ENCODE data around the gene SERPINB6. TPM values are rescaled to one million over a fixed set of nuclear protein-coding genes. Genes with fewer than 3 reads are reported as not detected.

The SERPINB6 gene
- total RNA-seq: 10 to 100 TPM; 51.0 to 52.8 TPM

- Mint-ChIP-seq H3K36me3 (ENCODE audit: low read depth) (peaks cover 9% of the 10 kb centered on the region), H3K9me3 (ENCODE audit: insufficient read depth) (no peaks in the 10 kb centered on the region), H3K27ac (peak within 1 kb of the TSS; percentile 84), H3K4me3 (peak within 1 kb of the TSS; percentile 86), H3K4me1 (ENCODE audit: low read depth) (peaks cover 36% of the 10 kb centered on the region), H3K27me3 (ENCODE audit: low read depth) (peaks cover 2% of the 10 kb centered on the region)
- peak; percentile 51 for DNase-seq
- ChIA-PET POLR2A (interaction anchor here (0.6 to 1.5 kb wide), 9 partner anchors 13 to 130 kb away, joined by 3 to 13 read pairs (median 4); partner anchors contain the start of gene SERPINB1), CTCF (interaction anchor here (0.9 to 1.6 kb wide), 6 partner anchors 15 to 180 kb away, joined by 4 to 9 read pairs (median 5); no protein-coding TSS in a partner anchor)
- ATAC-seq: peak; percentile 76
Measured at GRCh38 chr6:2971420-2972218, at the start of gene SERPINB6. Gene SERPINB6 (minus strand): TSS chr6:2971567. CDS start chr6:2959332, 12,235 bp downstream.

DNA sequence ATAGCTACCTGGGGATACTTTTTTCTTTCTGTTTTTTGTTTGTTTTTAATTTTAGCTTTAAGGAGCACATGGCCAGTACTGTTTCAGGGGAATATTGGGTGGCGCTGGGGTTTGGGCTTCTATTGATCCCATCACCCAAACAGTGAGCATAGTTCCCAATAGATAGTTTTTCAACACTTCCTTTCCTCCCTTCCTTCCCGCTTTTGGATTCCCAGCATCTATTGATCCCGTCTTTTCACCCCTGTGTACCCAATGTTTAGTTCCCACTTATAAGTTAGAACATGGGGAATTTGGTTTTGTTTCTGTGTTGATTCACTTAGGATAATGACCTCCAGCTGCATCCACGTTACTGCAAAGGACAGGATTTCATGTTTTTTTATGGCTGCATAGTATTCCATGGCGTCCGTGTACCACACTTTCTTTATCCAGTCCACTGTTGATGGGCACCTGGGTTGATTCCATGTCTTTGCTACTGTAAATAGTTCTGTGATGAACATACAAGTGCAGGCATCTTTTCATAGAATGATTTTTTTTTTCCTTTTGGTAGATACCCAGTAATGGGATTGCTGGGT is 48.5 kb upstream of the SERPINB6 start:
- H3K4me1 Mint-ChIP-seq (ENCODE audit: low read depth): peaks cover 27% of the 10 kb centered on the region

GRCh38 chr6:3019065-3019464 is 47.7 kb upstream of the SERPINB6 start:
- no peak overlapping the region for H3K27ac Mint-ChIP-seq
- ChIA-PET POLR2A (interaction anchor here (0.6 to 1.0 kb wide), 2 partner anchors 20 to 160 kb away, joined by 3 read pairs; partner anchors contain the start of gene NQO2), CTCF (interaction anchor here (0.7 to 2.1 kb wide), 5 partner anchors 9 to 256 kb away, joined by 3 to 13 read pairs (median 3); no protein-coding TSS in a partner anchor)
- no peaks in the 10 kb centered on the region for H3K9me3 Mint-ChIP-seq (ENCODE audit: insufficient read depth)
- ATAC-seq (no peak), DNase-seq (no peak)
- peaks cover 19% of the 10 kb centered on the region for H3K4me1 Mint-ChIP-seq (ENCODE audit: low read depth)
- H3K27me3 Mint-ChIP-seq (ENCODE audit: low read depth): no peaks in the 10 kb centered on the region
- no peak overlapping the region for H3K4me3 Mint-ChIP-seq
- peaks cover 50% of the 10 kb centered on the region for H3K36me3 Mint-ChIP-seq (ENCODE audit: low read depth)

More for the DNA sequence above, 48.5 kb upstream of the SERPINB6 start:
- POLR2A ChIA-PET: interaction anchor here (0.7 to 1.0 kb wide), 2 partner anchors 20 to 30 kb away, joined by 3 read pairs; partner anchors contain the start of gene NQO2
- Mint-ChIP-seq H3K9me3 (ENCODE audit: insufficient read depth) (no peaks in the 10 kb centered on the region), H3K4me3 (no peak overlapping the region), H3K36me3 (ENCODE audit: low read depth) (peaks cover 48% of the 10 kb centered on the region), H3K27ac (no peak overlapping the region), H3K27me3 (ENCODE audit: low read depth) (no peaks in the 10 kb centered on the region)
- no peak for ATAC-seq
- DNase-seq: no peak
- CTCF ChIA-PET: interaction anchor here (0.6 to 2.1 kb wide), 5 partner anchors 10 to 257 kb away, joined by 3 to 13 read pairs (median 3); no protein-coding TSS in a partner anchor

GRCh38 chr6:3017304-3017703 is 45.9 kb upstream of the SERPINB6 start:
- Mint-ChIP-seq H3K4me1 (ENCODE audit: low read depth) (peaks cover 11% of the 10 kb centered on the region), H3K9me3 (ENCODE audit: insufficient read depth) (peaks cover 3% of the 10 kb centered on the region), H3K4me3 (no peak overlapping the region), H3K27me3 (ENCODE audit: low read depth) (no peaks in the 10 kb centered on the region), H3K27ac (no peak overlapping the region), H3K36me3 (ENCODE audit: low read depth) (peaks cover 52% of the 10 kb centered on the region)
- ChIA-PET POLR2A (no interaction called here), CTCF (interaction anchor here (1.0 kb wide), 1 partner anchor 46 kb away, joined by 3 read pairs; no protein-coding TSS in a partner anchor)
- no peak for ATAC-seq
- no peak for DNase-seq

GRCh38 chr6:3016473-3017280 is 45.3 kb upstream of the SERPINB6 start:
- Mint-ChIP-seq H3K27me3 (ENCODE audit: low read depth) (no peaks in the 10 kb centered on the region), H3K27ac (no peak overlapping the region), H3K36me3 (ENCODE audit: low read depth) (peaks cover 57% of the 10 kb centered on the region), H3K4me3 (no peak overlapping the region), H3K9me3 (ENCODE audit: insufficient read depth) (peaks cover 9% of the 10 kb centered on the region), H3K4me1 (ENCODE audit: low read depth) (peaks cover 11% of the 10 kb centered on the region)
- no peak for DNase-seq
- ChIA-PET CTCF (interaction anchor here (1.0 kb wide), 1 partner anchor 47 kb away, joined by 3 read pairs; no protein-coding TSS in a partner anchor), POLR2A (interaction anchor here (2.9 kb wide), 1 partner anchor 10 kb away, joined by 8 read pairs; no protein-coding TSS in a partner anchor)
- no peak for ATAC-seq

DNA sequence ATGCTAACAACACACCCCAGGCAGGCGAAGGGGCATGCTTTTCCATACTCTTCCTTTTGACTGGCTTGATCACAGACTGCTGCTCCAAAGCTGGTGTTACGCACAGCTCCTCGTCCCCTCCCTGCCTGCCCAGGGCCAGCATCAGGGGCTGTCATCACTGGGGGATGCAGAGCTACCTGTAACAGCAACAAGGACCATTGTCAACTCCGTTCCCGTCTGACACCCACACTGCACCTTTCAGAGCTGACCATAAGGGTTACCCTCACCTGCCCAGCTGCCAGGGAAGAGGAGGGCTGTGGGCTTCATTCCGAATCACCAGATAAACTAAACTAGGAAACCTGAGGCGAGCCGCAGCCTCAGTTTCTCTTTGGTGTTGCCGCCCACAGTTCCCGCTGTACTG is 43.8 kb upstream of the SERPINB6 start:
- no peak overlapping the region for H3K27ac Mint-ChIP-seq
- H3K4me3 Mint-ChIP-seq: no peak overlapping the region
- no peaks in the 10 kb centered on the region for H3K27me3 Mint-ChIP-seq (ENCODE audit: low read depth)
- DNase-seq: no peak
- CTCF ChIA-PET: interaction anchor here (1.2 kb wide), 1 partner anchor 14 kb away, joined by 4 read pairs; no protein-coding TSS in a partner anchor
- H3K4me1 Mint-ChIP-seq (ENCODE audit: low read depth): peaks cover 11% of the 10 kb centered on the region
- H3K9me3 Mint-ChIP-seq (ENCODE audit: insufficient read depth): peaks cover 24% of the 10 kb centered on the region
- POLR2A ChIA-PET: interaction anchor here (1.3 to 2.9 kb wide), 2 partner anchors 11 to 16 kb away, joined by 3 to 8 read pairs; partner anchors contain the start of gene NQO2
- peaks cover 67% of the 10 kb centered on the region for H3K36me3 Mint-ChIP-seq (ENCODE audit: low read depth)
- ATAC-seq: no peak

DNA sequence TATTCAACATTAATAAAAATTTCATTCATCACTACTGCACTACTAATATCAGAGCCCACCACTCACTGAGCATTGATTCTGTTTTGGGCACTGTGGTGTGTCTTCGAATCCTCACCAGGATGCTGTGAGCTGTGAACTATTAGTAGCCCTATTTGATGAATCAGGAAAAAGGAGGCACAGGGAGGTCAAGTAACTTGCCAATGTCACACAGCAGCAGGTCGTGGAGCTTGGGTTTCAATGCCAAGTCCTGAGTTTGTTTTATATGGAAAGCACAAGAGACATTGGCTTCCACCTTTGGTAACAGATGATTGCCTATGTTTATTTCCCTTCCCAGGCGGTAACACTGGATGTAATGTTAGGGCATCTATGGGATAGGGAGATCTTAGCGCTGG is 43.3 kb upstream of the SERPINB6 start:
- peaks cover 11% of the 10 kb centered on the region for H3K4me1 Mint-ChIP-seq (ENCODE audit: low read depth)
- H3K27me3 Mint-ChIP-seq (ENCODE audit: low read depth): no peaks in the 10 kb centered on the region
- CTCF ChIA-PET: interaction anchor here (1.2 kb wide), 1 partner anchor 13 kb away, joined by 4 read pairs; no protein-coding TSS in a partner anchor
- peaks cover 67% of the 10 kb centered on the region for H3K36me3 Mint-ChIP-seq (ENCODE audit: low read depth)
- no peak overlapping the region for H3K4me3 Mint-ChIP-seq
- no peak overlapping the region for H3K27ac Mint-ChIP-seq
- POLR2A ChIA-PET: interaction anchor here (1.3 to 2.9 kb wide), 2 partner anchors 12 to 15 kb away, joined by 3 to 8 read pairs; partner anchors contain the start of gene NQO2
- no peak for ATAC-seq
- peaks cover 28% of the 10 kb centered on the region for H3K9me3 Mint-ChIP-seq (ENCODE audit: insufficient read depth)
- no peak for DNase-seq

- Mint-ChIP-seq H3K36me3 (ENCODE audit: low read depth) (peaks cover 67% of the 10 kb centered on the region), H3K9me3 (ENCODE audit: insufficient read depth) (peaks cover 28% of the 10 kb centered on the region), H3K4me3 (no peak overlapping the region), H3K27me3 (ENCODE audit: low read depth) (no peaks in the 10 kb centered on the region), H3K27ac (no peak overlapping the region), H3K4me1 (ENCODE audit: low read depth) (peaks cover 8% of the 10 kb centered on the region)
- DNase-seq (no peak), ATAC-seq (no peak)
- CTCF ChIA-PET: no interaction called here
- POLR2A ChIA-PET: interaction anchor here (1.3 to 2.9 kb wide), 2 partner anchors 12 to 15 kb away, joined by 3 to 8 read pairs; partner anchors contain the start of gene NQO2
Measured at GRCh38 chr6:3013901-3014674, 42.7 kb upstream of the SERPINB6 start.

GRCh38 chr6:3013486-3013885 is 42.1 kb upstream of the SERPINB6 start:
- CTCF ChIA-PET: no interaction called here
- DNase-seq (no peak), ATAC-seq (no peak)
- Mint-ChIP-seq H3K4me1 (ENCODE audit: low read depth) (peaks cover 8% of the 10 kb centered on the region), H3K36me3 (ENCODE audit: low read depth) (peaks cover 73% of the 10 kb centered on the region), H3K27me3 (ENCODE audit: low read depth) (no peaks in the 10 kb centered on the region), H3K27ac (no peak overlapping the region), H3K4me3 (no peak overlapping the region), H3K9me3 (ENCODE audit: insufficient read depth) (peaks cover 28% of the 10 kb centered on the region)
- POLR2A ChIA-PET: no interaction called here

GRCh38 chr6:3011592-3011991 is 40.2 kb upstream of the SERPINB6 start:
- POLR2A ChIA-PET: interaction anchor here (1.3 kb wide), 1 partner anchor 11 kb away, joined by 4 read pairs; the partner anchor contains the start of gene NQO2
- Mint-ChIP-seq H3K4me3 (no peak overlapping the region), H3K36me3 (ENCODE audit: low read depth) (peaks cover 76% of the 10 kb centered on the region), H3K4me1 (ENCODE audit: low read depth) (peaks cover 6% of the 10 kb centered on the region), H3K9me3 (ENCODE audit: insufficient read depth) (peaks cover 28% of the 10 kb centered on the region), H3K27ac (no peak overlapping the region), H3K27me3 (ENCODE audit: low read depth) (no peaks in the 10 kb centered on the region)
- DNase-seq: no peak
- ATAC-seq: no peak
- CTCF ChIA-PET: no interaction called here

Data from activated CD8-positive, alpha-beta T cell treated with anti-CD3 and anti-CD28 coated beads, Interleukin-2, amount 10 ng/mL, durations not matched to agents 7 days and 5 days (primary cell).